Stimulated activated CD8-positive, alpha-beta memory T cell treated with anti-CD3 and anti-CD28 coated beads, Interleukin-7, amount 100 ng/mL, for 24 hours (primary cell): ENCODE results near the gene TTYH2.
"Not testable (repeated sequence)": the region's sequence is repeated elsewhere in the genome, so short reads cannot be mapped to it uniquely, and the experiment has no call there.

Source experiments
- DNase-seq: peaks from one replicate; pipeline ENCODE4 v3.0.0-alpha.2; 2020; ENCODE audit warnings: low read depth

TTYH2 gene

GRCh38 chr17:74212913-74213791 lies at the start of gene TTYH2:
TTYH2 (plus strand) TSS chr17:74213571; CDS start chr17:74213588, 17 bp downstream.
- DNase-seq = no peak

- no peak for DNase-seq
Measured at GRCh38 chr17:74163836-74164235, 49.5 kb upstream of the TTYH2 start.

- no peak for DNase-seq
Measured at GRCh38 chr17:74164446-74165045, 48.8 kb upstream of the TTYH2 start.

GRCh38 chr17:74165797-74166365 lies 47.5 kb upstream of the TTYH2 start:
- DNase-seq = no peak

GRCh38 chr17:74170924-74171323 lies 42.4 kb upstream of the TTYH2 start:
- no peak for DNase-seq

- DNase-seq = no peak
Measured at GRCh38 chr17:74172700-74173099, 40.7 kb upstream of the TTYH2 start.

- DNase-seq = peak; percentile 10
Measured at GRCh38 chr17:74176546-74177001, 36.8 kb upstream of the TTYH2 start.

- no peak for DNase-seq
Measured at GRCh38 chr17:74177018-74177450, 36.3 kb upstream of the TTYH2 start.

GRCh38 chr17:74179576-74179975 lies 33.8 kb upstream of the TTYH2 start:
- no peak for DNase-seq

GRCh38 chr17:74180336-74180735 lies 33.0 kb upstream of the TTYH2 start:
- no peak for DNase-seq

- DNase-seq = no peak
Measured at GRCh38 chr17:74181341-74181740, 32.0 kb upstream of the TTYH2 start.

GRCh38 chr17:74182041-74182723 lies 31.2 kb upstream of the TTYH2 start:
- no peak for DNase-seq

GRCh38 chr17:74183411-74183810 lies 30.0 kb upstream of the TTYH2 start:
- DNase-seq = no peak

GRCh38 chr17:74185571-74186185 lies 27.7 kb upstream of the TTYH2 start:
- DNase-seq = no peak

GRCh38 chr17:74186498-74186897 lies 26.9 kb upstream of the TTYH2 start:
- no peak for DNase-seq

GRCh38 chr17:74187761-74188160 lies 25.6 kb upstream of the TTYH2 start:
- no peak for DNase-seq

- not testable (repeated sequence) for DNase-seq
Measured at GRCh38 chr17:74188687-74189086, 24.7 kb upstream of the TTYH2 start.

GRCh38 chr17:74190154-74190553 lies 23.2 kb upstream of the TTYH2 start:
- DNase-seq = no peak

GRCh38 chr17:74190807-74191406 lies 22.5 kb upstream of the TTYH2 start:
- no peak for DNase-seq

GRCh38 chr17:74192950-74193781 lies 20.2 kb upstream of the TTYH2 start:
- no peak for DNase-seq

GRCh38 chr17:74194682-74195081 lies 18.7 kb upstream of the TTYH2 start:
- no peak for DNase-seq
